Measurements from ENCODE around the gene CAPZB. TPM values are rescaled to one million over a fixed set of nuclear protein-coding genes. Genes with fewer than 3 reads are reported as not detected.
A peak's percentile ranks its signal among the peaks of the same experiment; 100 is the strongest.

CAPZB gene
- total and polyA plus RNA-seq, 7 experiments from 2014 or later, result 216 to 559 (median 327) TPM

GRCh38 chr1:19337289-19337688, 148.1 kb downstream of the CAPZB start:
- no peak for ATAC-seq
- Histone ChIP-seq H3K36me3 (ENCODE audit: control insufficient read depth in 2 of 3, insufficient read depth in 3 of 3, low read length in 3 of 3) (peaks cover 7 to 44% (median 16%) of the 10 kb centered on the region in 3 experiments), H3K4me3 (ENCODE audit: low read length) (no peak overlapping the region), H3K9me3 (ENCODE audit: control insufficient read depth in 2 of 3, low read length in 3 of 3) (no peaks in the 10 kb centered on the region), H3K27me3 (ENCODE audit: control insufficient read depth in 2 of 2, insufficient read depth in 2 of 2, low read length in 2 of 2) (no peaks in the 10 kb centered on the region), H3K27ac (ENCODE audit: low read depth, low read length) (no peak overlapping the region), H3K4me1 (ENCODE audit: control insufficient read depth in 2 of 2, insufficient read depth in 2 of 2, low read length in 2 of 2) (no peaks in the 10 kb centered on the region)
- Mint-ChIP-seq H3K4me1 (peaks cover 0 to 7% (median 4%) of the 10 kb centered on the region in 7 donors), H3K27me3 (no peaks in the 10 kb centered on the region), H3K4me3 (no peak overlapping the region), H3K36me3 (peaks cover 0 to 24% (median 5%) of the 10 kb centered on the region in 5 donors), H3K9me3 (no peaks in the 10 kb centered on the region), H3K27ac (peak overlapping the region in 4 of 9 donors; percentile 55 to 65 (median 60))
- ChIA-PET CTCF (no interaction called here), POLR2A (no interaction called here)
- intact Hi-C loops (cut with micrococcal nuclease), result no loop called here
- DNase-seq, result no peak

GRCh38 chr1:19336543-19336942, 148.8 kb downstream of the CAPZB start:
- CTCF ChIA-PET, result no interaction called here

GRCh38 chr1:19333587-19334354, 151.6 kb downstream of the CAPZB start:
- Mint-ChIP-seq H3K4me3 (no peak overlapping the region), H3K4me1 (peaks cover 0 to 3% (median 0%) of the 10 kb centered on the region in 7 donors), H3K27me3 (no peaks in the 10 kb centered on the region), H3K9me3 (peaks cover 0 to 3% (median 0%) of the 10 kb centered on the region in 11 donors), H3K36me3 (peaks cover 0 to 9% (median 1%) of the 10 kb centered on the region in 5 donors), H3K27ac (peak overlapping the region in 3 of 9 donors; percentile 14 to 56 (median 42))
- H3K4me3 ChIP-seq (ENCODE audit: low read length), result no peak overlapping the region
- CTCF ChIA-PET, result no interaction called here
- H3K27me3 ChIP-seq (ENCODE audit: control insufficient read depth in 2 of 2, insufficient read depth in 2 of 2, low read length in 2 of 2), result no peaks in the 10 kb centered on the region
- H3K27ac ChIP-seq (ENCODE audit: low read depth, low read length), result no peak overlapping the region
- peaks cover 0 to 10% (median 4%) of the 10 kb centered on the region in 3 experiments for H3K36me3 ChIP-seq (ENCODE audit: control insufficient read depth in 2 of 3, insufficient read depth in 3 of 3, low read length in 3 of 3)
- no peaks in the 10 kb centered on the region for H3K4me1 ChIP-seq (ENCODE audit: control insufficient read depth in 2 of 2, insufficient read depth in 2 of 2, low read length in 2 of 2)
- no peaks in the 10 kb centered on the region for H3K9me3 ChIP-seq (ENCODE audit: control insufficient read depth in 2 of 3, low read length in 3 of 3)
- intact Hi-C loops (cut with micrococcal nuclease), result no loop called here
- no peak for DNase-seq
- POLR2A ChIA-PET, result no interaction called here
- no peak for ATAC-seq

More at GRCh38 chr1:19336543-19336942, 148.8 kb downstream of the CAPZB start:
- Histone ChIP-seq H3K4me1 (ENCODE audit: control insufficient read depth in 2 of 2, insufficient read depth in 2 of 2, low read length in 2 of 2) (no peaks in the 10 kb centered on the region), H3K9me3 (ENCODE audit: control insufficient read depth in 2 of 3, low read length in 3 of 3) (no peaks in the 10 kb centered on the region), H3K27me3 (ENCODE audit: control insufficient read depth in 2 of 2, insufficient read depth in 2 of 2, low read length in 2 of 2) (no peaks in the 10 kb centered on the region), H3K4me3 (ENCODE audit: low read length) (no peak overlapping the region), H3K27ac (ENCODE audit: low read depth, low read length) (no peak overlapping the region), H3K36me3 (ENCODE audit: control insufficient read depth in 2 of 3, insufficient read depth in 3 of 3, low read length in 3 of 3) (peaks cover 7 to 36% (median 13%) of the 10 kb centered on the region in 3 experiments)
- POLR2A ChIA-PET, result interaction anchor here (0.7 kb wide), 1 partner anchor 163 kb away, joined by 3 read pairs; no protein-coding TSS in a partner anchor
- intact Hi-C loops (cut with micrococcal nuclease), result no loop called here
- Mint-ChIP-seq H3K27ac (peak overlapping the region in 1 of 9 donors; percentile 55), H3K9me3 (peaks cover 0 to 2% (median 0%) of the 10 kb centered on the region in 11 donors), H3K4me1 (peaks cover 0 to 7% (median 0%) of the 10 kb centered on the region in 7 donors), H3K27me3 (no peaks in the 10 kb centered on the region), H3K36me3 (peaks cover 0 to 24% (median 5%) of the 10 kb centered on the region in 5 donors), H3K4me3 (no peak overlapping the region)
- DNase-seq (peak in 1 of 9 donors; percentile 43), ATAC-seq (no peak)

- H3K4me3 Mint-ChIP-seq, result no peak overlapping the region
- H3K36me3 ChIP-seq (ENCODE audit: control insufficient read depth in 2 of 3, insufficient read depth in 3 of 3, low read length in 3 of 3), result peaks cover 0 to 4% (median 2%) of the 10 kb centered on the region in 3 experiments
Observed at GRCh38 chr1:19332832-19333231, 152.5 kb downstream of the CAPZB start.

GRCh38 chr1:19331262-19331878, 154.0 kb downstream of the CAPZB start:
- Mint-ChIP-seq H3K4me1 (peaks cover 0 to 3% (median 0%) of the 10 kb centered on the region in 7 donors), H3K27ac (peak overlapping the region in 1 of 9 donors; percentile 25), H3K4me3 (no peak overlapping the region), H3K9me3 (peaks cover 0 to 8% (median 0%) of the 10 kb centered on the region in 11 donors), H3K36me3 (no peaks in the 10 kb centered on the region), H3K27me3 (no peaks in the 10 kb centered on the region)
- POLR2A ChIA-PET, result interaction anchor here (0.6 to 1.4 kb wide), 2 partner anchors 29 to 676 kb away, joined by 3 to 6 read pairs; no protein-coding TSS in a partner anchor
- CTCF ChIA-PET, result interaction anchor here (1.6 kb wide), 1 partner anchor 250 kb away, joined by 4 read pairs; no protein-coding TSS in a partner anchor
- peaks cover 0 to 4% (median under 1%) of the 10 kb centered on the region in 3 experiments for H3K36me3 ChIP-seq (ENCODE audit: control insufficient read depth in 2 of 3, insufficient read depth in 3 of 3, low read length in 3 of 3)
- ATAC-seq (no peak), DNase-seq (no peak)
- H3K9me3 ChIP-seq (ENCODE audit: control insufficient read depth in 2 of 3, low read length in 3 of 3), result no peaks in the 10 kb centered on the region
- intact Hi-C loops (cut with micrococcal nuclease), result no loop called here
- no peak overlapping the region for H3K4me3 ChIP-seq (ENCODE audit: low read length)
- H3K27me3 ChIP-seq (ENCODE audit: control insufficient read depth in 2 of 2, insufficient read depth in 2 of 2, low read length in 2 of 2), result no peaks in the 10 kb centered on the region
- no peaks in the 10 kb centered on the region for H3K4me1 ChIP-seq (ENCODE audit: control insufficient read depth in 2 of 2, insufficient read depth in 2 of 2, low read length in 2 of 2)
- no peak overlapping the region for H3K27ac ChIP-seq (ENCODE audit: low read depth, low read length)

More at GRCh38 chr1:19332832-19333231, 152.5 kb downstream of the CAPZB start:
- H3K27ac ChIP-seq (ENCODE audit: low read depth, low read length), result no peak overlapping the region
- intact Hi-C loops (cut with micrococcal nuclease), result no loop called here
- ChIA-PET CTCF (interaction anchor here (0.6 kb wide), 1 partner anchor 377 kb away, joined by 3 read pairs; no protein-coding TSS in a partner anchor), POLR2A (no interaction called here)
- H3K4me1 ChIP-seq (ENCODE audit: control insufficient read depth in 2 of 2, insufficient read depth in 2 of 2, low read length in 2 of 2), result no peaks in the 10 kb centered on the region
- Mint-ChIP-seq H3K4me1 (peaks cover 0 to 3% (median 0%) of the 10 kb centered on the region in 7 donors), H3K36me3 (peaks cover 0 to 3% (median 0%) of the 10 kb centered on the region in 5 donors), H3K27ac (no peak overlapping the region), H3K27me3 (no peaks in the 10 kb centered on the region), H3K9me3 (peaks cover 0 to 3% (median 0%) of the 10 kb centered on the region in 11 donors)
- no peaks in the 10 kb centered on the region for H3K9me3 ChIP-seq (ENCODE audit: control insufficient read depth in 2 of 3, low read length in 3 of 3)
- H3K27me3 ChIP-seq (ENCODE audit: control insufficient read depth in 2 of 2, insufficient read depth in 2 of 2, low read length in 2 of 2), result no peaks in the 10 kb centered on the region
- no peak for ATAC-seq
- no peak overlapping the region for H3K4me3 ChIP-seq (ENCODE audit: low read length)
- DNase-seq, result no peak

- DNase-seq (no peak), ATAC-seq (no peak)
- peaks cover 0 to 9% (median 0%) of the 10 kb centered on the region in 11 donors for H3K9me3 Mint-ChIP-seq
- H3K36me3 ChIP-seq (ENCODE audit: control insufficient read depth in 2 of 3, insufficient read depth in 3 of 3, low read length in 3 of 3), result peaks cover 0 to 12% (median 0%) of the 10 kb centered on the region in 3 experiments
- H3K9me3 ChIP-seq (ENCODE audit: control insufficient read depth in 2 of 3, low read length in 3 of 3), result no peaks in the 10 kb centered on the region
- POLR2A ChIA-PET, result interaction anchor here (1.4 kb wide), 1 partner anchor 28 kb away, joined by 6 read pairs; no protein-coding TSS in a partner anchor
- H3K27ac ChIP-seq (ENCODE audit: low read depth, low read length), result no peak overlapping the region
- H3K27ac Mint-ChIP-seq, result peak overlapping the region in 2 of 9 donors; percentile 13 to 66
- no peaks in the 10 kb centered on the region for H3K27me3 ChIP-seq (ENCODE audit: control insufficient read depth in 2 of 2, insufficient read depth in 2 of 2, low read length in 2 of 2)
- H3K36me3 Mint-ChIP-seq, result no peaks in the 10 kb centered on the region
- no peaks in the 10 kb centered on the region for H3K27me3 Mint-ChIP-seq
- H3K4me1 ChIP-seq (ENCODE audit: control insufficient read depth in 2 of 2, insufficient read depth in 2 of 2, low read length in 2 of 2), result no peaks in the 10 kb centered on the region
- peaks cover 0 to 3% (median 0%) of the 10 kb centered on the region in 7 donors for H3K4me1 Mint-ChIP-seq
- H3K4me3 ChIP-seq (ENCODE audit: low read length), result no peak overlapping the region
- H3K4me3 Mint-ChIP-seq, result no peak overlapping the region
- CTCF ChIA-PET, result interaction anchor here (1.0 to 1.6 kb wide), 2 partner anchors 11 to 251 kb away, joined by 3 to 4 read pairs; no protein-coding TSS in a partner anchor
- intact Hi-C loops (cut with micrococcal nuclease), result no loop called here
Observed at GRCh38 chr1:19330449-19331135, 154.7 kb downstream of the CAPZB start.

Data from naive thymus-derived CD4-positive, alpha-beta T cell (primary cell).